Heart right ventricle (tissue), 16 donors: ENCODE data around the gene SETBP1. TPM values are rescaled to one million over a fixed set of nuclear protein-coding genes. Genes with fewer than 3 reads are reported as not detected.

Experiments used
- ATAC-seq, 8 donors: fragments of 200-7000 bp; cut with Tn5 transposase; one replicate each; pipeline ENCODE4 v1.9.1; 2020; ENCODE audit warnings: mild to moderate bottlenecking in 8 of 8, moderate library complexity in 8 of 8, moderate number of reproducible peaks in 1 of 8
- DNase-seq, 2 donors: peaks; one replicate each; pipeline ENCODE4 v3.0.0-alpha.2; 2020
- H3K27ac ChIP-seq, 10 donors: fragments of 200-600 bp; sonication (generic) in 2 of 10; one replicate each; pipeline versions ENCODE4 v1.5.0 to v1.8.0; 2020 to 2022; ENCODE audit warnings: mild to moderate bottlenecking in 3 of 10
- H3K27me3 ChIP-seq, 7 donors: fragments of 200-600 bp; one replicate each; pipeline ENCODE4 v1.8.0; 2021 to 2022; ENCODE audit warnings: mild to moderate bottlenecking in 2 of 7
- H3K36me3 ChIP-seq, 9 donors: fragments of 200-600 bp; sonication (generic) in 1 of 9; one replicate each; pipeline versions ENCODE4 v1.5.0 to v1.8.0; 2020 to 2022; ENCODE audit warnings: mild to moderate bottlenecking in 2 of 9
- H3K4me1 ChIP-seq, 9 donors: fragments of 200-600 bp; sonication (generic) in 1 of 9; one replicate each; pipeline versions ENCODE4 v1.5.0 to v1.8.0; 2020 to 2022; ENCODE audit warnings: mild to moderate bottlenecking in 4 of 9
- H3K4me3 ChIP-seq, 10 donors: fragments of 200-600 bp; sonication (generic) in 2 of 10; one replicate each; pipeline versions ENCODE4 v1.5.0 to v1.8.0; 2020 to 2022; ENCODE audit warnings: mild to moderate bottlenecking in 7 of 10, moderate library complexity in 2 of 10
- H3K9me3 ChIP-seq, 11 donors: fragments of 200-600 bp in 10 of 11; sonication (generic) in 2 of 11; one replicate each; pipeline versions ENCODE4 v1.5.0 to v1.8.0; 2013 to 2022; ENCODE audit warnings: mild to moderate bottlenecking in 2 of 11, control low read depth in 1 of 11, moderate library complexity in 1 of 11
- WGBS, 2 donors: extraction: QIAGEN DNeasy Blood & Tissue Kit; methylation state at CpG; one replicate each; pipeline ENCODE4 v1.1.7; 2013; ENCODE audit warnings: inconsistent platforms in 1 of 2; 5-methylcytosine and 5-hydroxymethylcytosine counted together
- intact Hi-C, 10 donors: fragments of 100-400 bp; cut with DNase I; formaldehyde crosslinking; loops; one replicate each; pipeline versions ENCODE4 v1.11.1 to v1.14.2; 2022
- polyA plus RNA-seq, 2 donors: library from polyadenylated mRNA; stranded (reverse); fragments of 200-250 nt; gene quantifications; one replicate each; pipeline ENCODE4 v1.2.3, GENCODE V29; 2013
- total RNA-seq, 10 donors: library from RNA; stranded (reverse); fragmentation: NEBNext Ultra II Directional in 3 of 10; extraction: Animal tissue kit (Norgen Biotek cat#: 25700) in 3 of 10; gene quantifications; one replicate each; pipeline versions ENCODE4 v1.2.1 to v1.2.4, GENCODE V29; 2021 to 2023
- TF ChIP-seq, protein P1 (sequence below), 9 donors: fragments of 200-600 bp; sonication (generic) in 2 of 9; IDR thresholded peaks; one replicate each; pipeline versions ENCODE4 v1.5.0 to v1.8.0; 2021 to 2022; ENCODE audit warnings: antibody characterized with exemption in 9 of 9, mild to moderate bottlenecking in 5 of 9, moderate library complexity in 1 of 9
- donor health status: Arrhythmogenic right ventricular cardiomyopathy.
- donor health status: ischemic (EF 13 %, LVEDD 7.1; RV severe dilation, severe dysfunction).
- donor health status: healthy with polysubstance abuse.
- donor health status: DM: no; HTN: yes; CAD: no.
- donor health status: DM: no; HTN: no; CAD: no.
- donor health status: ischemic (EF 25% LVEDD 6.9; RV normal size, moderate dysfunction).
- donor health status: ischemic (EF 25% LVEDD 5.7; RV mildly dilated, moderate dysfunction).
- donor health status: healthy.
- donor health status: DM: yes; HTN: yes; CAD: no.
- donor health status: Ischemic cardiomyopathy.
- donor health status: ischemic (EF 35%, LVEDD 5.7; RV mildly dilated, moderate dysfunction).
- donor health status: nonischemic (EF 11% LVEDD 7.7; RV severe dilation, severe dysfunction).
- donor health status: DM: yes; HTN: yes; CAD: no.
- donor health status: PGD.
- donor health status: ischemic (EF 29% LVEDD 5.4; RV normal size, mild dysfunction).
- donor health status: nonischemic (EF 23%, LVEDD 6.1; RV moderate dilation, normal function).

SETBP1 gene
- total and polyA plus RNA-seq, 12 donors, result 0.71 to 12.2 (median 6.1) TPM

- no peak for DNase-seq
- 75 to 92% methylated on average over 4 of the region's 4 CpGs for WGBS, 2 donors
- H3K27me3 ChIP-seq, result no peaks in the 10 kb centered on the region
Observed at GRCh38 chr18:44841221-44841620, 160.5 kb downstream of the SETBP1 start.

DNA sequence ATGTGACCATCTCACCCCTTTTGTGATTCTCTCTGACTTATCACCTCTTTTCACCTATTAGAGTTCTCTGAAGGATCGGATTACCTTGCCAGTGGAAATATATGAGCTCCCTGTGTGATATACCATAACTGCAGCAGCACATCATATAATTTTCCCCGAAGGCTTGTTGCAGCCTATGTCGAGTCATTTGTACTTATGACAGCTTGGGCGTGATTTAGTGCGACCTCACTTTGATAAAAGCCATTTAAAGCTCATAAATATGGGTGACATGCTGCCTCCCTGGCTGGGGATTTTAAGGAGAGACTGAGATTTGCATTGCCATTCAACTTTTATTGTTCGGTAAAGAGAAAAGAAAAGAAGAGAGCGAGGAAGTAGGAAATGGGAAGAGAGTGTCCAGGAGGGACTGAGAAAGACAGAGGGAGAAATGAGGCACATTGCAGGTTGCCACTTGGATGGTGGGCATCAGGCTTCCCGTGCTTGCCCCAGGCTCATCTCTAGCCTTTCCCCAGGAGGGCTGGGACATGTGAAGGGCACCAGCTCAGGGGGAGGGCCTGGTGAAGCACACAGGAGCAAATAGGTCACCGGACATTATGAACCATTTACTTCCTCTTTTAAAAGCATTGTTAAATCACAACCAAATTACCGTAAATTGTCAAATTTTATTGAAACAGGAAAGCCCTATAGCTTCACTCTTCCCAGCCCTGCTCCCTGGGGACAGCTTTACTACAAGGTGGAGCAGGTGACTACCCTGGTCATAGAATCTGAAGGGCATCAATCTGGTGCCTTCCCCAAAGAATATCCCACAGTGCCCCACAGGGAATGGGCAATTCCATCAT lies 161.3 kb downstream of the SETBP1 start:
- peak overlapping the region in 1 of 10 donors; percentile 1 for H3K27ac ChIP-seq
- H3K4me3 ChIP-seq, result no peak overlapping the region
- no peaks in the 10 kb centered on the region for H3K27me3 ChIP-seq
- no peaks in the 10 kb centered on the region for H3K9me3 ChIP-seq
- H3K4me1 ChIP-seq, result peaks cover 5 to 45% (median 20%) of the 10 kb centered on the region in 9 donors
- TF ChIP-seq, protein P1, sequence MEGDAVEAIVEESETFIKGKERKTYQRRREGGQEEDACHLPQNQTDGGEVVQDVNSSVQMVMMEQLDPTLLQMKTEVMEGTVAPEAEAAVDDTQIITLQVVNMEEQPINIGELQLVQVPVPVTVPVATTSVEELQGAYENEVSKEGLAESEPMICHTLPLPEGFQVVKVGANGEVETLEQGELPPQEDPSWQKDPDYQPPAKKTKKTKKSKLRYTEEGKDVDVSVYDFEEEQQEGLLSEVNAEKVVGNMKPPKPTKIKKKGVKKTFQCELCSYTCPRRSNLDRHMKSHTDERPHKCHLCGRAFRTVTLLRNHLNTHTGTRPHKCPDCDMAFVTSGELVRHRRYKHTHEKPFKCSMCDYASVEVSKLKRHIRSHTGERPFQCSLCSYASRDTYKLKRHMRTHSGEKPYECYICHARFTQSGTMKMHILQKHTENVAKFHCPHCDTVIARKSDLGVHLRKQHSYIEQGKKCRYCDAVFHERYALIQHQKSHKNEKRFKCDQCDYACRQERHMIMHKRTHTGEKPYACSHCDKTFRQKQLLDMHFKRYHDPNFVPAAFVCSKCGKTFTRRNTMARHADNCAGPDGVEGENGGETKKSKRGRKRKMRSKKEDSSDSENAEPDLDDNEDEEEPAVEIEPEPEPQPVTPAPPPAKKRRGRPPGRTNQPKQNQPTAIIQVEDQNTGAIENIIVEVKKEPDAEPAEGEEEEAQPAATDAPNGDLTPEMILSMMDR (IDR thresholded peaks at IDR 0.05), result no peak
- no peak for ATAC-seq
- no peak for DNase-seq
- H3K36me3 ChIP-seq, result no peaks in the 10 kb centered on the region
- WGBS, 2 donors, result 93 to 96% methylated on average over 10 of the region's 10 CpGs
- intact Hi-C loops, result no loop called here

More at GRCh38 chr18:44841221-44841620, 160.5 kb downstream of the SETBP1 start:
- Histone ChIP-seq H3K9me3 (no peaks in the 10 kb centered on the region), H3K4me1 (peaks cover 5 to 45% (median 20%) of the 10 kb centered on the region in 9 donors), H3K4me3 (no peak overlapping the region), H3K36me3 (no peaks in the 10 kb centered on the region), H3K27ac (peak overlapping the region in 1 of 10 donors; percentile 1)
- ATAC-seq, result no peak
- intact Hi-C loops, result no loop called here
- TF ChIP-seq, protein P1 (IDR thresholded peaks at IDR 0.05), result no peak

- no peak for DNase-seq
- H3K27me3 ChIP-seq, result no peaks in the 10 kb centered on the region
- peaks cover 5 to 45% (median 20%) of the 10 kb centered on the region in 9 donors for H3K4me1 ChIP-seq
- no peaks in the 10 kb centered on the region for H3K9me3 ChIP-seq
- TF ChIP-seq, protein P1 (IDR thresholded peaks at IDR 0.05), result no peak
- WGBS, 2 donors, result 84 to 96% methylated on average over 4 of the region's 4 CpGs
- H3K36me3 ChIP-seq, result no peaks in the 10 kb centered on the region
- no peak for ATAC-seq
- intact Hi-C loops, result no loop called here
- no peak overlapping the region for H3K27ac ChIP-seq
- no peak overlapping the region for H3K4me3 ChIP-seq
Observed at GRCh38 chr18:44842588-44843412, 162.1 kb downstream of the SETBP1 start.

DNA sequence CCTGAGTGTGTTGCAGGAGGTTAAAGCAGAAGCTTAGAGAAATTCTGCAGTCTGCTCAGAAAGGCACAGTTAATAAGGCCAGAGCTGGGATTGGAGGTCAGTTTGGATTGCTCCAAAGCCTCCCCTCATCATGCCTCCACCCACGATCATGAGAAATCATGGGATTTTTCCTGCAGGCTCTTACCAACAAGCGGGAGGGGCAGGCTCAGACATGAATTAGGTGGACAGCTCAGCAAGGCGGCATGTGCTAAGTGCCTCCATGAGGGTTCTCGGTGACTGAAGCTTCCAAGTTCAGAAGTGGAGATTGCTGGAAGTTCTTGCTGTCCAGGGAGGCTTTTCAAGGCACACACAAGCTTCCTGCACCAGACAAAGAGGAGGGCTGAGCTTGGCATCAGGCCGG lies 163.8 kb downstream of the SETBP1 start:
- intact Hi-C loops, result no loop called here
- H3K27me3 ChIP-seq, result no peaks in the 10 kb centered on the region
- DNase-seq (no peak), ATAC-seq (no peak)
- WGBS, 2 donors, result 69 to 80% methylated on average over 5 of the region's 5 CpGs
- H3K4me1 ChIP-seq, result peaks cover 0 to 40% (median 20%) of the 10 kb centered on the region in 9 donors
- H3K36me3 ChIP-seq, result no peaks in the 10 kb centered on the region
- no peak overlapping the region for H3K27ac ChIP-seq
- no peak overlapping the region for H3K4me3 ChIP-seq
- TF ChIP-seq, protein P1 (IDR thresholded peaks at IDR 0.05), result no peak
- no peaks in the 10 kb centered on the region for H3K9me3 ChIP-seq
